A549 (cell line): ENCODE measurements around the gene COL5A2.

Source experiments
- CHD2 ChIP-seq: fragments of 150-350 bp; IDR thresholded peaks from 2 replicates; pipeline ENCODE4 v1.6.1; 2014; ENCODE audit warnings: low read length; ENCODE audit not compliant: partially characterized antibody
- EP300 ChIP-seq, 2 experiments: fragments of >200 bp; sonication (Bioruptor Twin); formaldehyde crosslinking; IDR thresholded peaks; 2 replicates in 1 of 2; 3 replicates in 1 of 2; pipeline ENCODE4 v1.6.1; 2016 to 2017
- FOXS1 ChIP-seq: fragments of 250-450 bp; sonication (Bioruptor Pico); IDR thresholded peaks from 2 replicates; pipeline ENCODE4 v1.5.0; 2020; ENCODE audit warnings: mild to moderate bottlenecking, moderate library complexity
- GATA3 ChIP-seq: IDR thresholded peaks from 2 replicates; pipeline ENCODE4 v1.6.1; 2012; ENCODE audit warnings: borderline replicate concordance
- HOXA7 ChIP-seq: fragments of 250-450 bp; sonication (Bioruptor Pico); IDR thresholded peaks from 2 replicates; pipeline ENCODE4 v1.5.0; 2020; ENCODE audit warnings: mild to moderate bottlenecking, moderate library complexity
- KDM1A ChIP-seq: fragments of 200-600 bp; sonication (generic); IDR thresholded peaks from 2 replicates; pipeline ENCODE4 v1.6.1; 2016; ENCODE audit warnings: low read depth, mild to moderate bottlenecking
- POLR2A ChIP-seq: IDR thresholded peaks from 2 replicates; pipeline ENCODE4 v1.6.1; 2012; ENCODE audit warnings: mild to moderate bottlenecking, low read length
- POLR2AphosphoS2 ChIP-seq: conservative IDR thresholded peaks from 2 replicates; pipeline ENCODE4 v1.6.1; 2012; ENCODE audit warnings: low read length, improper control_type of control experiment, inconsistent platforms
- RFX5 ChIP-seq: fragments of 450-650 bp; IDR thresholded peaks from 2 replicates; pipeline ENCODE4 v1.7.1; 2014; ENCODE audit warnings: antibody characterized with exemption, mild to moderate bottlenecking, moderate library complexity
- TF ChIP-seq, protein P1 (sequence below): IDR thresholded peaks from 2 replicates; pipeline ENCODE4 v1.6.1; 2012
- TF ChIP-seq, protein P2 (sequence below): fragments of >200 bp; sonication (Bioruptor Twin); formaldehyde crosslinking; IDR thresholded peaks from 3 replicates; pipeline ENCODE4 v1.5.1; 2016
- TF ChIP-seq, protein P3 (sequence below): fragments of 200-600 bp; sonication (generic); IDR thresholded peaks from 2 replicates; pipeline ENCODE4 v1.6.1; 2016; ENCODE audit warnings: antibody characterized with exemption, mild to moderate bottlenecking, moderate library complexity

DNA sequence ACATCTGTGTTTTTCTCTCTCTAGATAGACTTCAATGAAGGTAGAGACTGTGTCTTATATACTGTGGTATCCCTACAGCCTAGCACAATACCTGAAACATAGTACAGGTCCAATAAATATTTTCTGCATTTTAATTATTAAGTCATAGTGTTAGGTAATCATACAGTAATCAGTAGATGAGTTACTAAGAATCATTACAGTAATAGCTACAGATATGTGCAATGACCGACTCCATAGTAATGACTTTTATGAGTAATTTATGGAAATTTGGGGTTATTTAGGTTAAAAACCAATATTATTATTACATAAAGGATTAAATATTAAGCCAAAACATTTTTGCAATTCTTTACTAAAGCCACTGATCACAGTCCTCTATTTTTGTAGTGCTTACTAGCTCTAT, 21.6 kb downstream of the COL5A2 start:
- TF ChIP-seq, protein P1, sequence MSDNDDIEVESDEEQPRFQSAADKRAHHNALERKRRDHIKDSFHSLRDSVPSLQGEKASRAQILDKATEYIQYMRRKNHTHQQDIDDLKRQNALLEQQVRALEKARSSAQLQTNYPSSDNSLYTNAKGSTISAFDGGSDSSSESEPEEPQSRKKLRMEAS: no peak
- TF ChIP-seq, protein P2, sequence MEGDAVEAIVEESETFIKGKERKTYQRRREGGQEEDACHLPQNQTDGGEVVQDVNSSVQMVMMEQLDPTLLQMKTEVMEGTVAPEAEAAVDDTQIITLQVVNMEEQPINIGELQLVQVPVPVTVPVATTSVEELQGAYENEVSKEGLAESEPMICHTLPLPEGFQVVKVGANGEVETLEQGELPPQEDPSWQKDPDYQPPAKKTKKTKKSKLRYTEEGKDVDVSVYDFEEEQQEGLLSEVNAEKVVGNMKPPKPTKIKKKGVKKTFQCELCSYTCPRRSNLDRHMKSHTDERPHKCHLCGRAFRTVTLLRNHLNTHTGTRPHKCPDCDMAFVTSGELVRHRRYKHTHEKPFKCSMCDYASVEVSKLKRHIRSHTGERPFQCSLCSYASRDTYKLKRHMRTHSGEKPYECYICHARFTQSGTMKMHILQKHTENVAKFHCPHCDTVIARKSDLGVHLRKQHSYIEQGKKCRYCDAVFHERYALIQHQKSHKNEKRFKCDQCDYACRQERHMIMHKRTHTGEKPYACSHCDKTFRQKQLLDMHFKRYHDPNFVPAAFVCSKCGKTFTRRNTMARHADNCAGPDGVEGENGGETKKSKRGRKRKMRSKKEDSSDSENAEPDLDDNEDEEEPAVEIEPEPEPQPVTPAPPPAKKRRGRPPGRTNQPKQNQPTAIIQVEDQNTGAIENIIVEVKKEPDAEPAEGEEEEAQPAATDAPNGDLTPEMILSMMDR: no peak
- no peak for TF ChIP-seq EP300 (IDR thresholded peaks at IDR 0.05)
- TF ChIP-seq POLR2A: no peak
- TF ChIP-seq CHD2: no peak
- TF ChIP-seq RFX5: no peak
- no peak for TF ChIP-seq GATA3
- TF ChIP-seq POLR2AphosphoS2: no peak
- no peak for TF ChIP-seq HOXA7
- no peak for TF ChIP-seq FOXS1 (CRISPR knock-in tag)
- TF ChIP-seq, protein P3, sequence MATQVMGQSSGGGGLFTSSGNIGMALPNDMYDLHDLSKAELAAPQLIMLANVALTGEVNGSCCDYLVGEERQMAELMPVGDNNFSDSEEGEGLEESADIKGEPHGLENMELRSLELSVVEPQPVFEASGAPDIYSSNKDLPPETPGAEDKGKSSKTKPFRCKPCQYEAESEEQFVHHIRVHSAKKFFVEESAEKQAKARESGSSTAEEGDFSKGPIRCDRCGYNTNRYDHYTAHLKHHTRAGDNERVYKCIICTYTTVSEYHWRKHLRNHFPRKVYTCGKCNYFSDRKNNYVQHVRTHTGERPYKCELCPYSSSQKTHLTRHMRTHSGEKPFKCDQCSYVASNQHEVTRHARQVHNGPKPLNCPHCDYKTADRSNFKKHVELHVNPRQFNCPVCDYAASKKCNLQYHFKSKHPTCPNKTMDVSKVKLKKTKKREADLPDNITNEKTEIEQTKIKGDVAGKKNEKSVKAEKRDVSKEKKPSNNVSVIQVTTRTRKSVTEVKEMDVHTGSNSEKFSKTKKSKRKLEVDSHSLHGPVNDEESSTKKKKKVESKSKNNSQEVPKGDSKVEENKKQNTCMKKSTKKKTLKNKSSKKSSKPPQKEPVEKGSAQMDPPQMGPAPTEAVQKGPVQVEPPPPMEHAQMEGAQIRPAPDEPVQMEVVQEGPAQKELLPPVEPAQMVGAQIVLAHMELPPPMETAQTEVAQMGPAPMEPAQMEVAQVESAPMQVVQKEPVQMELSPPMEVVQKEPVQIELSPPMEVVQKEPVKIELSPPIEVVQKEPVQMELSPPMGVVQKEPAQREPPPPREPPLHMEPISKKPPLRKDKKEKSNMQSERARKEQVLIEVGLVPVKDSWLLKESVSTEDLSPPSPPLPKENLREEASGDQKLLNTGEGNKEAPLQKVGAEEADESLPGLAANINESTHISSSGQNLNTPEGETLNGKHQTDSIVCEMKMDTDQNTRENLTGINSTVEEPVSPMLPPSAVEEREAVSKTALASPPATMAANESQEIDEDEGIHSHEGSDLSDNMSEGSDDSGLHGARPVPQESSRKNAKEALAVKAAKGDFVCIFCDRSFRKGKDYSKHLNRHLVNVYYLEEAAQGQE: no peak
- no peak for TF ChIP-seq KDM1A
